Loucy (cell line): Measurements from ENCODE around the gene C4orf54.

Experiments
- H2AFZ ChIP-seq: fragments of 200-600 bp; sonication (generic); 2 replicates; pipeline ENCODE4 v1.6.0; 2016; ENCODE audit warnings: antibody characterized with exemption, mild to moderate bottlenecking, low read length, moderate library complexity
- H3F3A ChIP-seq: fragments of 200-600 bp; 2 replicates; pipeline ENCODE4 v1.6.0; 2016; ENCODE audit warnings: antibody characterized with exemption, low read depth, mild to moderate bottlenecking
- H3K27me3 ChIP-seq: fragments of 200-600 bp; sonication (generic); 2 replicates; pipeline ENCODE4 v1.6.1; 2014; ENCODE audit warnings: low read length, mild to moderate bottlenecking; ENCODE audit not compliant: insufficient read depth, poor library complexity, severe bottlenecking
- H3K36me3 ChIP-seq: fragments of 200-600 bp; sonication (generic); 2 replicates; pipeline ENCODE4 v1.6.1; 2016; ENCODE audit warnings: low read length; ENCODE audit not compliant: insufficient read depth
- H3K4me1 ChIP-seq: fragments of 200-600 bp; sonication (generic); 2 replicates; pipeline ENCODE4 v1.5.1; 2014; ENCODE audit warnings: low read length, mild to moderate bottlenecking; ENCODE audit not compliant: insufficient read depth, poor library complexity, severe bottlenecking
- H3K4me2 ChIP-seq: fragments of 200-600 bp; sonication (generic); 2 replicates; pipeline ENCODE4 v1.6.0; 2014; ENCODE audit warnings: antibody characterized with exemption, low read length, low read depth, mild to moderate bottlenecking; ENCODE audit not compliant: poor library complexity, severe bottlenecking
- H3K4me3 ChIP-seq: fragments of 200-600 bp; sonication (generic); 2 replicates; pipeline ENCODE4 v1.5.1; 2014; ENCODE audit warnings: low read length, mild to moderate bottlenecking, mixed read lengths; ENCODE audit not compliant: poor library complexity, severe bottlenecking
- H3K79me2 ChIP-seq: fragments of 200-600 bp; sonication (generic); 2 replicates; pipeline ENCODE4 v1.6.1; 2014; ENCODE audit warnings: low read length; ENCODE audit not compliant: insufficient read depth
- H3K9ac ChIP-seq: fragments of 200-600 bp; sonication (generic); 2 replicates; pipeline ENCODE4 v1.6.0; 2014; ENCODE audit warnings: mild to moderate bottlenecking, low read depth, low read length, moderate library complexity; ENCODE audit not compliant: poor library complexity, severe bottlenecking
- H3K9me2 ChIP-seq: fragments of 200-600 bp; sonication (generic); replicated peaks from 2 replicates; pipeline ENCODE4 v1.6.1; 2016; ENCODE audit warnings: low read depth, low read length, mixed read lengths
- H3K9me3 ChIP-seq: fragments of 200-600 bp; sonication (generic); 2 replicates; pipeline ENCODE4 v1.6.1; 2014; ENCODE audit warnings: mild to moderate bottlenecking, antibody characterized with exemption, low read length, low read depth; ENCODE audit not compliant: insufficient read depth
- H4K20me1 ChIP-seq: fragments of 200-600 bp; sonication (generic); 2 replicates; pipeline ENCODE4 v1.6.0; 2014; ENCODE audit warnings: antibody characterized with exemption, low read length, mild to moderate bottlenecking; ENCODE audit not compliant: insufficient read depth, poor library complexity, severe bottlenecking
- CTCF ChIP-seq: fragments of 200-600 bp; sonication (generic); conservative IDR thresholded peaks from 2 replicates; pipeline ENCODE4 v1.5.1; 2014; ENCODE audit warnings: mild to moderate bottlenecking, antibody characterized with exemption, low read length
- EZH2phosphoT487 ChIP-seq: fragments of 200-600 bp; IDR thresholded peaks from 2 replicates; pipeline ENCODE4 v1.6.1; 2018; ENCODE audit warnings: antibody characterized with exemption, mild to moderate bottlenecking, moderate library complexity, borderline replicate concordance

C4orf54 gene

GRCh38 chr4:99653916-99654315 lies 3.7 kb downstream of the C4orf54 start:
- Histone ChIP-seq H3K4me3 (no peak overlapping the region), H4K20me1 (no peaks in the 10 kb centered on the region), H3K4me1 (no peaks in the 10 kb centered on the region), H3K9me2 (no peaks in the 10 kb centered on the region), H3K79me2 (no peaks in the 10 kb centered on the region), H2AFZ (no peak overlapping the region), H3F3A (no peaks in the 10 kb centered on the region), H3K9me3 (no peaks in the 10 kb centered on the region), H3K36me3 (no peaks in the 10 kb centered on the region), H3K4me2 (no peak overlapping the region), H3K27me3 (no peaks in the 10 kb centered on the region), H3K9ac (no peak overlapping the region)
- TF ChIP-seq CTCF: no peak
- no peak for TF ChIP-seq EZH2phosphoT487

- no peaks in the 10 kb centered on the region for H3K27me3 ChIP-seq
- TF ChIP-seq EZH2phosphoT487 (no peak), CTCF (no peak)
- no peaks in the 10 kb centered on the region for H3K9me3 ChIP-seq
- no peak overlapping the region for H3K4me2 ChIP-seq
- H3K4me1 ChIP-seq: no peaks in the 10 kb centered on the region
- no peak overlapping the region for H3K4me3 ChIP-seq
- H3K79me2 ChIP-seq: no peaks in the 10 kb centered on the region
- no peak overlapping the region for H3K9ac ChIP-seq
- H3K9me2 ChIP-seq: no peaks in the 10 kb centered on the region
- H2AFZ ChIP-seq: no peak overlapping the region
- H4K20me1 ChIP-seq: no peaks in the 10 kb centered on the region
- H3F3A ChIP-seq: no peaks in the 10 kb centered on the region
- no peaks in the 10 kb centered on the region for H3K36me3 ChIP-seq
Observed at GRCh38 chr4:99652596-99653436, 4.8 kb downstream of the C4orf54 start.

- Histone ChIP-seq H3K4me2 (no peak overlapping the region), H3K4me1 (no peaks in the 10 kb centered on the region), H3K79me2 (no peaks in the 10 kb centered on the region)
Observed at GRCh38 chr4:99651811-99652485, 5.7 kb downstream of the C4orf54 start.

More at GRCh38 chr4:99651811-99652485, 5.7 kb downstream of the C4orf54 start:
- no peaks in the 10 kb centered on the region for H3K27me3 ChIP-seq
- no peak overlapping the region for H2AFZ ChIP-seq
- TF ChIP-seq CTCF: no peak
- TF ChIP-seq EZH2phosphoT487: no peak
- H3K36me3 ChIP-seq: no peaks in the 10 kb centered on the region
- H3K9me3 ChIP-seq: no peaks in the 10 kb centered on the region
- H3K9me2 ChIP-seq: no peaks in the 10 kb centered on the region
- H3F3A ChIP-seq: no peaks in the 10 kb centered on the region
- H3K4me3 ChIP-seq: no peak overlapping the region
- H3K9ac ChIP-seq: no peak overlapping the region
- no peaks in the 10 kb centered on the region for H4K20me1 ChIP-seq
